HG03175 (cell line): ENCODE measurements around the gene SLC4A1AP.

ENCODE experiments used
- ATAC-seq: cut with Tn5 transposase; IDR thresholded peaks from one replicate; pipeline ENCODE4 v1.9.1; 2021; ENCODE audit warnings: mild to moderate bottlenecking, moderate library complexity; ENCODE audit not compliant: unreplicated experiment

SLC4A1AP gene

DNA sequence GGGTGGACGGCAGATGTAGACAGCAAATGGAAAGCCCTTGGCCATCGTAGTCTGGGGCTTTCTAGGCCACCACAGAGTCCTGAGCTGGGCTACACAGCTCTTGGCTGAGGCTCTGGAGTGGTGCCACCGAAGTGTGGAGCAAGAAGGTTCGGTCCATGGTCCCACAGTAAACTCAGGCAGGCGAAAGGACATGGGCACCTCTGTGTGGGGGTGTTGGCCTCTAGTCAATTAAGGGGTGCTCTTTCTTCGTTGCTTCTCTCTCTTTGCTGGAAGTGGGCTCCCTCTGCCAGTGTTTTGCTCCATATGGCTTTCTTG lies 73.2 kb downstream of the SLC4A1AP start:
- no peak for ATAC-seq

DNA sequence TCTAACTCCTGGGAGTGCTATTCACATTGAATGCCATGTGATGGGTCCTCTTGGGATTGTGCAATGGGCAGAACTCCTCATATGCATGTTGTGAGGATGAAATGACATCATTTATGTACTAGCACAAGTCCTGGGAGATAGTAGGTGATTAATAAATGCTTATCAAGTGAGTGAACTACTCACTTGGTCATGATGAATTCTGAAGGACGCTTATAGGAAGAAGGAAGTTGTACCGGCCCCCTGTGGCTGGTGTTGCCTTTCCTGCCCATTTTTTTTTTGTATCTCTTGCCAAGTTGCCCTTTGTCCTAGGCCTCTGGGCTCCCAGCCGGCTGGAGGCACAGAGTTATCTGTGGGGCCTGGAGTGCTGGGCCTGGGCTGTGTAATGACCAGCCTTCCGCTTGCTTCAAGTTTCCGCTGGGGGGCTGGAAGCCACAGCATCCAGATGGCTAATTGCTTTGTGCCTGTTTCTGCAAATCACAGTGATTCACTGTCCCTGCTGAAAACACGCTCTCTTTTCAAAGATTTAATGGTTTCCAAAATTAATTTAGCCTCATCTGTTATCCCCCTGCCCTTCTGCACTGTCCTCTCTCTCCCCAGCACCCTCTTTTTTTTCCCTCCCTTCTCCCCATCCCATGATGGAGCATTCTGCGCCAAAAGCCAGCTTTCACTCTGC lies 74.1 kb downstream of the SLC4A1AP start:
- ATAC-seq: no peak

DNA sequence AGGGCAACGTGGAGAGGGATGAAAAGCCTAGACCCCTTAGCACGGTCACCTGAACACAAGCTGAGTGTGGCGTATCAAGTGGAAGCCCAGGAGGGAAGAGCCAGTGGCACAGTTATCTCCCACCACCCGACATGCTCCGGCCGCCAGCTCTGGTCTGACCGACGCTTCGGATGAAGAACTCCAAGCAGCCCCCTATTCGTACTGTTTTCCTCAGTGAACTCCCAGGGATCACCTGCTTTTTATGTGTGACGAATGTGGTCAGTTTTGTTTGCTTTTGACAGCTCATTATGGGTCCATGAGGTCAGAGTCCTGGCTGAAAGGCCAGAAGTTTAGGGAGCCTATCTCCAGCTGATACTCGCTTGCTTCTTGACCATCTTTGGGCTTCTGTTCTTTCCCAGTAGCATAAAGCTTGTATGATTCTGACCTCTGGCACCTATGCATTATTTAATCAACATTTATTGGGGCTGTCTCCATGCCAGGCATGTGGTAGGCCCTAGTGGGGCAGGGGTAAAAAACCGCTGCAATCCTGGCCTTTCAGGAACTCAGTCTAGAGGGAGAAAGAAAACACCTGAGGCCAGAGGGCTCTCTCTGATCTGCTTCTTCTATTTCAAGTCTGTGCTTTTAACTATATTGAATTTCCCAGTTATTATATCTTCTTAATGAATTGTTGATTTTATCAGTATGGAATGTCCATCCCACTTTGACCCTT lies 74.8 kb downstream of the SLC4A1AP start:
- no peak for ATAC-seq

DNA sequence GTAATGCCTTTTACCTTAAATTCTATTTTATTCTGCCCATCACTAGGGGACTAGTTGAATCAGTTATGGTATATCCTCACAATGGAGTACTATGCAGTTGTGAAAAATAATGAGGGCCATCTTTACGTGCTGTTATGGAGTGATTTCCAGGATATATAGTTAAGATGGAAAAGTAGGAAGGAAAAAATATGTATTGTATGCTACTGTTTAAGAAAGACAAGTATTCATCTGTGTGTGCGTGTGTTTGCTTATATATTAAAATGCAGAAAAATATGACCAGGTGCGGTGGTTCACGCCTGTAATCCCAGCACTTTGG lies 75.3 kb downstream of the SLC4A1AP start:
- ATAC-seq: no peak

DNA sequence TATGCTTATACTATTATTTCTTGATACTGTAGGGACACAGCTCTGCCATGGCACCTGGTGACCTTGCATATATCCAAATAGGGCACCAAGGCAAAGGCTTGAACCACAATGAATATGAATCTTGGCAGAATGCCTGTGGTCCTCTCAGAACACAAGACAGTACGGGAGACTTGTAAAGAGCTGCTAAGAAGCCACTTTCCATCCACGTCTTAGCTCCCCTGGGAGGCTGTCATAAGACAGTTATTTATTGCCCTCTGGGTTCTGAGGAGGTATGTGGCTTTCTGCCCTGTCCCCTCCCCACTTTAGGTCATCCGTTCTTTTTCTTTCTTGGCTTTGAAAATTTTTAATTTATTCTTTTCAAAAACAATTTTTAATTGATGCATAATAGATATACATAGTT lies 78.0 kb downstream of the SLC4A1AP start:
- no peak for ATAC-seq

DNA sequence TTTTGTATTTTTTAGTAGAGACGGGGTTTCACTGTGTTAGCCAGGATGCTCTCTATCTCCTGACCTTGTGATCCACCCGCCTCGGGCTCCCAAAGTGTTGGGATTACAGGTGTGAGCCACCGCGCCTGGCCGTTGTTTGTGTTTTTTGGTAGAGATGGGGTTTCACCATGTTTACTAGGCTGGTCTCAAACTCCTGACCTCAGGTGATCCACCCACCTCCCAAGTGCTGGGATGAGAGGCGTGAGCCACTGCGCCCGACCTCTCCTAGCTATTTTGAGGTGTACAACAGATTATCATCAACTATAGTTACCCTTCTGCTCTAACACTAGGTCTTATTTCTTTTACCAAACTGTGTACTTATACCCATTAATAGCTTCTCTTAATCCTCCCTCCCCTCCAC lies 78.9 kb downstream of the SLC4A1AP start:
- ATAC-seq: no peak
